SW480 (cell line): ENCODE measurements around the gene RNFT2.

Experiments used
- DNase-seq: peaks from one replicate; pipeline ENCODE4 v3.0.0-alpha.2; 2016; ENCODE audit warnings: low spot score

RNFT2 gene

DNA sequence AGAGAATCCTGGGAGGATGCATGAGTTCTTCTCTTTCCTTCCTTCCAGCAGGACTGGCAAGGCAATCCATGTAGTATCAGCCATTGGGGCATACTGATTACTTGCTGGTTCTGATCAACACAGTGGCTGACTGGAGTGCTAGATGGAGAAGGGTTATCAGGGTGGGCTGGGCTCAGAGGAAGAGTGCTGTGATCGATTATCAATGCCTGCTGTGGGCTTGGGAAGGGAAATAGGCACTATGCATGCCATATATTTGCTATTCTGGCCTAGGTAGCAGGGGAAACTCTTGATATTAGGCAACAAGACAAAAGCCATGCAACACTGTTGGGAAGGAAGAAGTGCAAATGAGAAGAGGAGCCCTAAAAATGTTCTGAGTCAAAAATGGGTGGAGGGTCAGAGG, 97.4 kb downstream of the RNFT2 start:
- no peak for DNase-seq

DNA sequence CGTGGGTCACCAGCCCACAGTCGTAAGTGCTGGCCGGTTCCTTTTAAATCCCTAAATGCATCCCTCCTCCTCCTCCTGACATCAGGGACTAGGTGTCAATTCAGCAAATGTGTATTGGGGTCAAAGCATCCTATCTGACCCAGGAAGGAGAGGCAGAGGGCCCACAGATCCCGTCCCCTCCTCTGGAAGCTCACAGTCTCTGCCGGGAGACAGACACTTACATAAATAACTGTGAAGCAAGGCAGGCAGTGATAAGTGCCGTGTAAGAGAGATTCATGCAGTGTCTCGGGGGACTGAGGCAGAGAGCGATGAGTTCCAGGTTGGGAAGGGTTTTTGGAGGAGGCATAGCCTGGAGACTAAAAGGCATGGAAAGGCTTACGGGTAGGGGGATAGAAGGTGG, 99.0 kb downstream of the RNFT2 start:
- no peak for DNase-seq

DNA sequence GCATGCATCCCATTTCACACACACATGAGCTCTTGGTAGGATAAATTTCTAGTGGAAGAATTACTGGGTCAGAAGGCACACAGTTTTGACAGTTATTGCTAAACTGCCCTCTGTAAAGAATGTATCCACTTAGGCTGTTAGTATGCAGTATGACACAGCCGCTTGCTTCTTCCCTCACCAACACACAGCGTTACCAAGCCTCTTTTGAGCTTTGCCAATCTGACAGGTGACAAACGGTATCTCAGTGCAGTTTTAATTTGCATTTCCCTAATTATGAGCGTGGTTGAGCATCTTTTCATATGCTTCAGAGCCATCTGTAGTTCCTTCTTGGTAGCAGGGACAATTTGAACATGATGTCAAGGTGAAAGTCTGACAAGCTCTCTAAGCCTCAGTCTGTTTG, 100.2 kb downstream of the RNFT2 start:
- DNase-seq: no peak

DNA sequence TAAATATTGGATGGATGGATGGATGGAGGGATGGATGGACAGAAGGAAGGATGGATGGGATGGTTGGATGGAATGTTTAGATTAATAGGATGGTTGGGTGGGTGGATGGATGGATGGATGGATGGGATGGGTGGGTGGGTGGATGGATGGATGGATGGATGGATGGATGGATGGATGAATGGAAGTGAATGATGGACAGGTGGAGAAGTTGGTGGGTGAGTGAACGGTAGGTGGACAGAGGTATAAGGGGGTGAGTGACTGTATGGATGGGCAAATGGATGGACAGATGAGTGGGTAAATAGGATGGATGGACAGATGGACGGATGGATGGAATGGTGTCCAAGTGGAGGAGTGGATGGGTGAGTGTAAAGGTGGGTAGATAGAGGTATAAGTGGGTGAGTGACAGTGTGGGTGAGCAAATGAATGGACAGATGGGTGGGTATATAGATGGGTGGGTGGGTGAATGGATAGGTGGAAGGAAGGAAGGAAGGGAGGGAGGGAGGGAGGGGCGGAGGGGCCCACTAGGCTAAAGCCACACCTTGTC, 101.2 kb downstream of the RNFT2 start:
- no peak for DNase-seq

DNA sequence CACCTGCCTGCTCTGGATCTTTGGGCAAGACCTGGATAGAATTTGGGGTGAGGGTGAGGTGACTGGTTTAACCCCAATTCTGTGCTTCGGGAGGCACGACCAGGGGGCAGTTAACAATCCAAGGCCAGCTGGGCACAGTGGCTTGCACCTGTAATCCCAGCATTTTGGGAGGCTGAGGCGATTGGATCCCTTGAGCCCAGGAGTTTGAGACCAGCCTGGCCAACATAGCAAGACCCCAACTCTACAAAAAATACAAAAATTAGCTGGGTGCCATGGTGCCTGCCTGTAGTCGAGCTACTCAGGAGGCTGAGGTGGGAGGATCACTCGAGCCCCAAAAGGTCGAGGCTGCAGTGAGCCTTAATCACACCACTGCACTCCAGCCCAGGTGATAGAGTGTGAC, 105.0 kb downstream of the RNFT2 start:
- no peak for DNase-seq

DNA sequence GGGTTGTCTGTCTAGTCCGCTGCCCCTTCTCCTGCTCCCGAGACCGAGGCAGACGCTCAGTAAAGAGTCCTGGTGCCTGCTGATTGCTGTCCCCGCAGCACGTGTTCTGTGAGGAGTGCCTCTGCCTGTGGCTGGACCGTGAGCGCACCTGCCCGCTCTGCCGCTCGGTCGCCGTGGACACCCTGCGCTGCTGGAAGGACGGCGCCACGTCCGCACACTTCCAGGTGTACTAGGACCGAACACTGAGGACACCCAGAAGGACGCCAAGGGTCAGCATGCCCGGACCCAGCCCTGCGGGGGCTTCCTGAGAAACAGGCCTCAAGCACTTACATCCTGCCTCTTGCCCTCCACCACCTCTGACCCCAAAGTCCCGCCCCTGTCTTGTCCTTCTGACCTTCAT, 111.1 kb downstream of the RNFT2 start:
- DNase-seq: no peak

DNA sequence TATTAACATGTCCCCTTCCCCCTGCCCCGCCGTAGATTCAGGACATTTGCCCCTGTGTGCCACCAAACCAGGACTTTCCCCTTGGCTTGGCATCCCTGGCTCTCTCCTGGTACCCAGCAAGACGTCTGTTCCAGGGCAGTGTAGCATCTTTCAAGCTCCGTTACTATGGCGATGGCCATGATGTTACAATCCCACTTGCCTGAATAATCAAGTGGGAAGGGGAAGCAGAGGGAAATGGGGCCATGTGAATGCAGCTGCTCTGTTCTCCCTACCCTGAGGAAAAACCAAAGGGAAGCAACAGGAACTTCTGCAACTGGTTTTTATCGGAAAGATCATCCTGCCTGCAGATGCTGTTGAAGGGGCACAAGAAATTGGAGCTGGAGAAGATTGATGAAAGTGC, 114.2 kb downstream of the RNFT2 start:
- DNase-seq: no peak

DNA sequence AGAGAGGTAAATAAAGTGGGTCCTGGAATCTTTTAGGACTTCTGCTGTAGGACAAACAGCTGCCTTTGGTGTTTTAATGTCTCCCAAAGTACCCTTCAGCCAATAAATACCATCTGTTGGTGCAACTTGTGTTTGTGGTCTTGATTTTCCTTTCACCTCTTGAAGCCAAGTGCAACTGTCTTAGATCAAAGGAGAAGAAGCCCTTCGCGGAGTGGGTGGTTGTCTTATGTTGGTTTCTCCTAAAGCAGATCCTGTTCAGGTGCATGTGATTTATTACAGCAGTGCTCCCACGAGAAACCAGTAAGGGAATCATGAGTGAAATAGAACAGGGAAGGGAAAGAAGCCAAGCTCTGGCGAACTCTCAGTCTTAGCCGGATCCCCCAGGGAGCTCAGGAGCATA, 115.4 kb downstream of the RNFT2 start:
- no peak for DNase-seq

DNA sequence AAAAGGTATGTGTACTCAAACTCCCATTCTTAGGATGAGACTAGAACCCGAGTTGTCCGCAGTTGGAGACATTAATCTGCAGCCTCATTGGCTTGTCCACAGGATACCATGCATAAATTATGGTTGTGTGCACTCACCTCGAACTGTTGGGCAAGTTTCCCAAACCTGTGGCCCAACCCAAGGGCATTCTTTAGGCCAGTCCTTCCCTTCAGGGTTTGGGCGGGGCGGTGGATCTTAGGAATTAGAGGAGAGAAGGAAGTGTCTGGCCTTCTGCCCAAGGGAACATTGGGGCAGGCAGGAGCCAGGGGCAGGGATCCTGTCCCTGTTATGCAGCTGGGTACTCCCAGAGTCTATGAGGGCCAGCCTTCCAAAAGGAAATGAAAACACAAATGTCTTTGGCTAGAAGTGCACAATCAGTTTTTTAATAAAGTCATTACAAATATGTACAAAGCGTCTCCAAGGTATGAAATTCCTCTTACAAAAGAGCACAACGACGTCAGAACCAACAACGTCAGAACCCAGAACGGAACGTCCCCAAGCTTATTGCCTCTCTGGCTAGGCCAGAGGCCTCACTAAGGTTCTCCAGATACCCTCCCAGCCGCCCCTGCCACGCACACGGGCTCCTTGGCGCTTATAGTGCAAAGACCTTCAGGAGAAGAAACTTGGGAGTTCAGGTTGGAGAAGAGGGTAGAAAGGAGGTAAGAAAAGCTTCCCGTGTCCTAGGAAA, 117.8 kb downstream of the RNFT2 start:
- no peak for DNase-seq

DNA sequence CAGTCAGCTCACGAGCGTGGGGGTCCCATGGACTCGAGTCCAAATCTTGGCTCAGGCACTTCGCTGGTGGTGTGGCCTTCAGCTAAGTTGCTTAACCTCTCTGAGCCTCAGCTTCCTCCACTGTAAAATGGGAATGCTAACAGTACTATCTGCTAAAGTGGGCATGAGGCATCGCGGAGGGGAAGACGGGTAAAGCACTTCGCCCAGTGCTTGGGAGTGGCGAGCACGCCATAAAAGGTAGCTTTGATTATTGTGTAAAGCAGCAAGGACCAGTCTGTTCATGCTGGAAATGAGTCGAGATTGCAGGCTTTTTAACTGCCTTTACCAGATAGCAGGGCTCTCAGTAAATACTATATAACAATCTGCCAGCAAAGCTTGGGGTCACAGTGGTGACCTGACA, 118.6 kb downstream of the RNFT2 start:
- DNase-seq: no peak

DNA sequence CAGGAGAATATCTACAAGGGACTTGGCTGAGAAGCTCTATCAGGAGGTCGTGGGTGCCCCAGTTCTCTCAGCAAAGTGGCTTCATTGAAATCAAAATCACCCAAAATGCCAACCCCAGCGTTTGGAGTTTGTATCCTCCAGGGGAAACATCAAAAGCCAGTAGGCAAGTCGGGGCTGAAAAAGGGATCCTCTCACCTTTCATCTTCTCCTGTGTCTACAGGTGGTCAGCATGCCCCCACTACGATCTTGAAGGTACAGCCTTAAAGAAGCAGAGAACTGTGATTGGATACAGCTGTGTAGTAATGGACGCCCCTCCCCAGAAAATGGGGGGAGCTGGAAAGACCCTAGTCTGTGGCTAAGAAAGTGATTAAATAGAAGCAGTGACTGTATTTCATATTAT, 121.0 kb downstream of the RNFT2 start:
- no peak for DNase-seq

DNA sequence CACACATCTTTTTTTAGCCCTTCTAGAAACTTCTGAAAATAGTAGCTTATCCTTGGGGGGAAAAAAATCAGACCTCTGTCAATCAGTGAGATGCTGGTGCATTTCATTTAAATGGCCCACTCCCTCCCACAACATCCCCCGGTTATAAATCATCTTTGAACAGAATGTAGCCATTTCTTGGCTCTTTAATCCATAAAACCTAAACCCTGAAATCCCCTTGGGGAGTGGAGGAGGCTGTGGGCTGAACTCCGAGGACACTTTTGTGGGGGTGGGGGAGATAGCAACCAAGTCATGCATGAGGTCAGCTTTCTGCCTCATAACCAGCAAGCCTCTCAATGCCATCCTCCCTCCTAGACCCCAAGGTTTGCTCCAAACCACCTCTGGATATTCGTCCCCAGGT, 122.1 kb downstream of the RNFT2 start:
- DNase-seq: no peak

DNA sequence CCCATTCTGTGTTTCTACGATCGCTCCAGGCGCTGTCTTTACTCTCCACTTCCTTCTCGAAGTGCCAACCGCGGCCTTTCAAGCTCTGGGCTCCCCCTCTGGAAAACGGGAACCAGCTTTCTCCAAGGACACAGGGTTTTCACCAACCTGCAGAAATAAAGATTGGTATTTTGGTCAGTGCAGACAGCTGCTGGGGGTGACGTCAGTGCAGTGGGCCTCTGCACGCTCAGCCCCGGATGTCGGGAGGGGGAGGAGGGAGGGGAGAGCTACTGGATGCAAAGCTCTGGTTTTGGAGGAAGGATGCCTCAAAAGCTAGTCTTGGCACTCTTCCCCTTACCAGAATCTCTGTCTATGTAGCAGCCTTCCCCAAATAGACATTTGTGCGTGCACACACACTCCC, 123.2 kb downstream of the RNFT2 start:
- no peak for DNase-seq

DNA sequence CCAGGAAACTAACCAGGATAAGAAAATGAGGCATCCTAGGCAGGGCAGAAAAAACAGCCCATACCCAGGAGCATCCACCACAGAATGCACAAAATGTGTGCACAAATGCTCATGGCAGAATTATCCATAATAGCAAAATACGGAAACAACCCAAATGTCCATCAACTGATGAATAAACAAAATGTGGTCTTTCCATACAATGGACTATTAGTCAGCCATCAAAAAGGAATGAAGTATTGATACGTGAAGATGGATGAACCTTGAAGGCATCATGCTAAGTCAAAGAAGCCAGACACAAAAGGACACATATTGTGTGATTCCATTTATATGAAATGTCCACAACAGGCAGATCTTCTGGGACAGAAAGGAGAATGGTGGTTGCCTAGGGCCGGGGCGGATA, 124.1 kb downstream of the RNFT2 start:
- DNase-seq: no peak

DNA sequence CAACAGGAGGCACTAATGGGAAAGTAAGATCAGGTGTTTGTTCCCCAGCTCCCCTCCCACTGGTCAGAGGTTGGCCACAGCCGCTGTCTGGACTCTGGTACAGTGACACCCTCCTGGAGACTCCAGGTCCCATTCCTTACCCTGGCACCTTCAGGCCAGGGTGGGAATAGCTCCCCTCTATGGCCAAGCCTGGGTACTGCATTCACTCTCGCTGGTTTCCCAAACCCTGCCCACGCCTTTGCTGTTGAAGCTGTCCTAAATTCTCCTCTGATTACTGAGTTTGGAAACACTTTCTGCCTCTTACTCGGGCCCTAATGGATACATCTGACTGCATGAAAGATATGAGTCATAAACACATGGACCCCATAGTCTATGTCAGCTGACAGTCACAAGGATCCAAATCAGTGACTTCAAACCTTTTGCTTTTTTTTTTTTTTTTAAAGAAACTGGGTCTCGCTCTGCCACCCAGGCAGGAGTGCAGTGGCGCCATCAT, 125.2 kb downstream of the RNFT2 start:
- DNase-seq: no peak

DNA sequence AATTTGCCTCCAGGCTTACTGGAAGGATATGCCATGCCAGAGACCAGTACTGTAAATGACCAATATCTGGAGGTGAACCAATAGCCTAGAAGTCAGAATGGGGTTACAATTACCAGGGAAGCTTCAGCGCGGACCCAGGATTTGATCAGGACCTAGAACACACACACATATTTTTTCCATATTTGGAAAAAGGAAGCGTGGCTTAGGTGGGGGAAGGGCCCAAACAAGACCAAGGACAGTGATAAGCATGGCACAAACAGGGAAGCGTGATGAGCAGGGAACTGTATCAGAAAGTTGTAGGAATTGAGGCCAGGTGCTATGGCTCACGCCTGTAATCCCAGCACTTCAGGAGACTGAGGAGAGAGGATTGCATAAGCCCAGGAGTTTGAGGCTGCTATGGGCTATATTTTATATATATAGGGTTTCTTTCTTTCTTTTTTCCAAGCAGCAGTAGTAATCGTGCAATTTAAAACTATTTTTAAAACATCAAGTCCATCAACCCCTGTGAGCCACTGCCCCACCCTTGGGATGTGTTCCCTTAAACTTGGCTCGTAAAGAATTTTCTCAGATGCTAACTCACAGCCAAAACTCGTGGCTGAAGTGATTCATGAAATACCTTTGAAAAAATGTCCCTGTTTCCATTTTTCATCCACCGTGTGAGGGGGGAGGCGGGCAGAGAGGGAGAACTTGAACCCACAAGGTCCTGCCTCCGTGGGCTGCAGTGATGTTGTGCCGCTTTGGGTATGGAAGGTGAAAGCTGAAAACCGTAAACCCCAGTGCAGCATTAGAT, 126.5 kb downstream of the RNFT2 start:
- DNase-seq: no peak

DNA sequence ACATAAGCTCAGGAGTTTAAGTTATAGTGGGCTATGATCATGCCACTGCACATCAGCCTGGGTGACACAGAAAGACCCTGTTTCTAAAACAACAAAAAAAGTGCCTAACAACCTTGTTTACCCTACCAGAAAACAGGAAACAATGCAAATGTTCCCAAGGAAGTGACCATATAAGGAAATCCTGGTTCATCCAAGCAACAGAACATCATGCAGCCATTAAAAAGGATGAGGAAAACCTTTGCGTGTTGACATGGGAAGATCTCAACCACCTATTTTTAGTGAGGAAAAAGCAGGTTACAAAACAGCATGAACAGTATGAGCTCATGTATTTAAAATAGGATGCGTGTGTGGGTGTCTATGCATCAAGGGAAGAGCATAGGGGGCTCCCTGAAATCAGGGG, 129.4 kb downstream of the RNFT2 start:
- DNase-seq: no peak

DNA sequence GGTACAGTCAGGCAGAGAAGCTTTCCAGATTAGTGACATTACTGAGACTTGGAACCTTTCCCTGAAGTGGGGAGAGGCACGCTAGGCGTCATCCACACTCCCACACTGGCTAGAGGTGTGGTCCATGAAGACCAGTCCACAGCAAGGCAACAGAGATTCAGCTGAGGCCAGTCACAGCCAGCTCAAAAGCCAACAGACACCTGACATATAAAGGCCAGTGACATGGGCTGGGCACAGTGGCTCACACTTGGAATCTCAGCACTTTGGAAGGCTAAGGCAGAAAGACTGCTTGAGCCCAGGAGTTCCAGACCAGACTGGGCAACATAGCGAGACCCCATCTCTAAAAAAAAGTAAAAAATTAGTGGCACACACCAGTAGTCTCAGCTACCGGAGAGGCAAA, 132.2 kb downstream of the RNFT2 start:
- no peak for DNase-seq

DNA sequence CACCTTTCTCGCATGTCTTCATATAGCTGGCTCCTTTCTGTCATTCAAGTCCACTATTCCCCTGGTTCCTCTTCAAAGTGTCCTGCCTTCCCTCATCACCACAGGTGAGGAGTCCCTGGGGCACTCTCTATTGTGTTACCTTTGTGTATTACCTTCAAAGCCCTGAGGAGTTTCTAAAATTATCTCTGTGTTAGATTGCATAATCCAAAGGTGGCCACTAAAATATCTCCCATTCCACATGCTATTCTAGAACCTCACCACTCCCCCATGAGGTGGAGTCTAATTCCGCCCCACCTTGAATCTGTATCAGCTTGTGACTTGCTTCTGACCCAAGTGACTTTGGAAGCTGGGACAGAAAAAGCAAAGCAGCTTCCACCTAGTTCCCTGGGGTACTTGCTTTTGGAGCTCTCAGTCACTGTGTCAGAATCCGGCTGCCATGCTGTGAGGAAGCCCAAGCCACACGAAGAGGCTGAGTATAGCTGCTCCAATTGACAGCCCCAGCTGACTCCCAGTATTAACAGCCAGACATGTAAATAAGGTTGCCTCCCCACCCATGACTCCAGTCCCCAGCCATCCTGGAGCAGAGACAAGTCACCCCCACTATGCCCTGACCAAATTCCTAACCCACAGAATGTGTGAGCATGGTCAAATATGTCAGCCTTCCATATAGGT, 136.3 kb downstream of the RNFT2 start:
- DNase-seq: no peak

DNA sequence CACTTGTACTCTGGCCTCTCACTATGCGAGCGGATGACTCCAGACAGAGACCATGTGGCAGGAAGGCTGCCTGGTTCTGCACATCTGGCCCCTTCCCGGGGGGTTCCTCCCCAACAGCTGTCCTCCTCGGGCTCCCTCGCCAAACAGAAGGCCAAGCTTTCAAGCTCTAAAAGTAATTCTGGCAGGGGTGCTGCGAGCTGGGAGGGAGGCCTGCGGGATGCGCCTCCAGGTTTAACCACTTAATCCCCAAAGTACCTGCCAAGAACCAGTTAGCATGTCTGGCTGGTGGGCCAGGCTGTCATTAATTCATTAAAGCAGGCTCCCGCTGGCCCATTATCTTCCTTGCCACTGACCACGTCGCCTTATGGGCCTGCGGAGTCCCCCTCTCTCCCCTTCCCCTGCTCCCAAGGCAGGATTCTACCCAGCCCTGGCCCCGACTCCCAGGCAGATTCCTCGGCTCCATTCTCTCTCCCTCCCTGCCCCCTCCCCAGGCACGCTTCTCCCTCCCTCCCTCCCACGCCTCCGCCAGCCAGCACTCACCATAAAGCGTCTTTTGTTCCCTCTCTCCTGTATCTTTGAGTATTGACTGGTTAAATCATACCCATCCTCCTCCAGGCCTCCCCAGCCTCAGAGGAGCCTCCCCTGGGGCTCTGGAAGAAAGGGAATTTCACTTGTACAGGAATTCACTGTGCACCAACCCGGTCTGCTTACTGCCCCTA, 138.2 kb downstream of the RNFT2 start:
- DNase-seq: no peak

DNA sequence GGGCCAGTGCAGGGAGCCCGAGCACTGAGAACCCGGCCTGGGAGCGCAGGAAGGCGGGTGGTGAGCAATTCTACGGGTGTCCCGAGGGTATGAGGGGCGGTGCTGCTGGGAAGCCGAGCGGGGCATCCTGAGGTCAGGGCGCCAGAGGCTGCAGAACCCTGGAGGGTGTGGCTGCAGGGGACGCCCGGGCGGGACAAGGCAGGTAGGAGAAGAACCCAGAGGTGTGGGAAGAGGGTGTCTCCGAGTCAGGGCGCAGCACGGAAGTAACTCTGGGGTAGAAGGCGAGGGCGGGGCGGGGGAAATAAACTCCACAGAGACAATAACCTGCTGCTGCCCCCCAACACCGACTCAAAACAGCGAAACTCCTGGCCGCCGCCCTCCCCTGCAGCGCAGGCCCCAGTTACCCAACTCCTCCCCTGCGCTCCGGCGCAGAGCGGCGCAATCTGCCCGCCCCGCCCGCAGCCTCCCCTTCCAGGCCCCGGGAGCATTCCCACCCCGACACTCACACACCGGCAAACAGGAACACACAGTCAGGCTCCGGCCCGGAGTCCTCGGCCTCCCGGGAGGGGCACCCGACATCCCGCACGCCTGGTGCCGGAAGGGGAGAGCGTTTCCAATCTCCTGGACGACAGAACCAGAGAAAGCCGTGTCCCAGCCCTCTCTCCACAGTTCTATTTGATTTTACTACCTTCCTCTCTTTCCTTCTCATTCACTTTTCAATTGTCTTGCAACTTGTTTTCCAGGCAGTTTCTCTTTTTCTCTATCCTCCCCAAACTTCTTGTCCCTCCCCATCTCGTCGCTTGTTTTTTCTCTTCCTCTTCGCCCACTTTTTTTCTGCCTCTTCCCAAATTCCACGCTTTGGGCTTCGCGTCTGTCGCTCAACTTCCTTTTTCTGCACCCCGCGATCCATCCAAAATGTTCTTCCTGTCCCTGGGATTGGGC, 140.7 kb downstream of the RNFT2 start:
- DNase-seq: peak; percentile 58
